SK-MEL-5 (cell line): ENCODE results near the gene CEACAM16. TPM values are rescaled to one million over a fixed set of nuclear protein-coding genes. Genes with fewer than 3 reads are reported as not detected.

ENCODE experiments used
- DNase-seq: peaks from one replicate; pipeline ENCODE4 v3.0.0-alpha.2; 2016; ENCODE audit warnings: low read depth, low spot score
- in situ Hi-C: cut with HindIII; loops from 2 replicates; pipeline ENCODE4 v1.10.0; 2016; ENCODE audit warnings: low sequenced_read_pairs, high pct_unique_total_duplicates, low pct_unique_long_range_greater_than_20kb
- total RNA-seq: library from RNA; depleted of rRNA; stranded (reverse); fragments of >200 nt; shearing (Covaris generic); gene quantifications from 2 replicates; pipeline ENCODE4 v1.2.3, GENCODE V29; 2014

CEACAM16 gene
- total RNA-seq, 1 experiment from 2014 or later: not detected

DNA sequence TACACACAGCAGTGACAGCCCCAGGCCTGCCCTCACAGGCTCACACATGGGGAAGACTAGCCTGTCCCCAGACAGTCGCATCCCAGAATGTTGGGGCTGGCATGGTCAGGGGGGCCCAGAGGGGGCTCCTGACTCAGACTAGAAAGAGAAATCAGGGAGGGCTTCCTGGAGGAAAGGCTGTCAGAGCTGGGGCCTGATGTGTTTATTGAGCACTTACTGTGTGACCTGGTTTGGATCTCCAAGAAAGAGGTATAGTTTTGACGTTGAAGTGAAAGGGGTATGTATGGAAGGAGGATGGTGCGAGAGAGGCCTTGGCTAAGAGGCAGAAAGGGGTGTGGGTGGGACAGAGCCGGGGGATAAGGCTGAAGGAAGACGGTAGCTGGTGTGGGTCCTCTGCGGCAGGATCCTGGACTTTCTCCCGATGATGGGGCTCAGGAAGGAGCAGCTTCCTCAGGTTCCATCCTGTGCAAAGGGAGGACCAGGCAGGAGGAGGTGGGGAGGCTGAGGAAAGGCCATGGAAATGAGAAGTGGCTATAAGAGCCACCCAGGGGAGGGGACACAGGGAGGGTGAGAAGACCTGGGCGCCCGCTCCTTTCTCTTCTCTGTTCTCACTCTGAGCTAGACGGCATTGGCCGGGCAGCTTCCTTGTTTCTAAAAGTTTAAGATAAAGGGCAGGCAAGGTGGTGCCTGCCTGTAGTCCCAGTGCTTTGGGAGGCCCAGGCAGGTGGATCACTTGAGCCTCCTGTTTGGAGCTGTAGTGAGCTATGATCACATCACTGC lies 33.5 kb downstream of the CEACAM16 start:
- no peak for DNase-seq
- in situ Hi-C loops: no loop called here

DNA sequence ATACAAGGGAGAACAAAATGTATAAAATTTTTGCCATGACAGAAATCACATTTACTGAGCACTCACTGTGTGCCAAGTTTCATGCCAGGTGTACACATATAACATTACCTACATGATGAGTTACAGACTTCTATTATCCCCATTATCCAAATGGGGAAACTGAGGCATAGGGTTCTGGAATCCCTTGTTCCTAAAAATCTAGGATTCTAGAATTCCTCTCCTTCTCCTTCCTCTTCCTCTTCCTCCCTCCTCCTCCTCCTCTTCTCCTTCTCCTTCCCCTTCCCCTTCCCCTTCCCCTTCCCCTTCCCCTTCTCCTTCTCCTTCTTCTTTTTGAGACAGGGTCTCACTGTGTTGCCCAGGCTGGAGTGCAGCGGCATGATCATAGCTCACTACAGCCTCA lies 35.4 kb downstream of the CEACAM16 start:
- DNase-seq: no peak
- in situ Hi-C loops: no loop called here

DNA sequence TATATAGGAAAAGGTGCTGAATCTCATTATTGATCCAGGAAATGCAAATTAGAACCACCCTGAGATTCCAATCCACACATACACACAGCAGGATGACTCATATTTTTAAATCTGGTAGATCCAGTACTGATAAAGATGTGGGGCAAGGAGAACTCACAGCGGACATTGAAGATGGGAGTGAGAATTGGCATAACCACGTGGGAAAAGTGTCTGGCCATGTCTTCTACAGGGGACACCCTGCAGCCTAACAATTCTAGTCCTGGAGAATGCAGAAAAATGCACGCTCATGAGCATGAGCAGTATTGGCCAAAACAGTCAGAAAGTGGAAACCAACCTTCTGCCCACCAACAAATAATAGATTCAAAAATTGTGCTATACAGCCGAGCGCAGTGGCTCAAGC lies 36.1 kb downstream of the CEACAM16 start:
- in situ Hi-C loops: no loop called here
- DNase-seq: no peak

DNA sequence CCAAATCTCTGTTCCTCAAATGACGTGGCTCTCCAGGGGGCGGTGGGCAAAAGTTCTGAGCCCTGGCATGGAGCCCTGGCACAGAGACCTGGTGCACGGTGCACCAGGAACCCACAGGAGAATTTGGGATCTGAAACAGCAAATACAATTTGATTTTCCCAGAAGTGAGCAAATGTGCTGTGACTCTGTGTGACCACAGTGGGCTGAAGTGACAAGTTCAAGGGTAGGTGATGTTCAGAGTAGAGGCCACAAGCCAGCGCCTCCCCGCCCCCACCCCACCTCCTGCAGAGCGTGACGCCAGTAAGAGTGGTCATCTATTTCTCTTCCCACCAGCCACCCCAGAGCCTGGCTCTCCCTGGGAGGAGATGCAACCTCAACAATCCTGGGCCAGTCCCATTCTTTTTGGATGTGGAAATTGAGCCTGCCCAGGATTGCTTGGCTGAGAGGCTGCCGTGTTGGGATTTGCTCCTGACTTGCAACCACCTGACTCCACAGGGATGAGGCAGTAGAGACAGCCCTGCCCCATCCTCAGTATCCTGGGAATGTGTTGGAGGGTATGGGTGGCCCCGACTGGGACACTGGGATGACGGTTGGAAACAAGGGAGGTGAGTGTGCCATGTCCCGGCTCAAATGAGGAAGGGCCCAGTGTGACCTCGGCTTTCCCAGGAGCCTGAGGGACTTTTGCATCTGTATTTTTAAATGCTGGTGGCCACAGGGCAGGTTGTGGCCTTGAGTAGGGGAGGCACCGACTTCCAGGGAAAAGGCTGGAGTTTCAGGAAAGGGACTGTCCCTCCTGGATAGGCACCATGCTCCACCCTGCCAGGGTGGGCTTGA lies 38.5 kb downstream of the CEACAM16 start:
- DNase-seq: no peak
- in situ Hi-C loops: no loop called here

DNA sequence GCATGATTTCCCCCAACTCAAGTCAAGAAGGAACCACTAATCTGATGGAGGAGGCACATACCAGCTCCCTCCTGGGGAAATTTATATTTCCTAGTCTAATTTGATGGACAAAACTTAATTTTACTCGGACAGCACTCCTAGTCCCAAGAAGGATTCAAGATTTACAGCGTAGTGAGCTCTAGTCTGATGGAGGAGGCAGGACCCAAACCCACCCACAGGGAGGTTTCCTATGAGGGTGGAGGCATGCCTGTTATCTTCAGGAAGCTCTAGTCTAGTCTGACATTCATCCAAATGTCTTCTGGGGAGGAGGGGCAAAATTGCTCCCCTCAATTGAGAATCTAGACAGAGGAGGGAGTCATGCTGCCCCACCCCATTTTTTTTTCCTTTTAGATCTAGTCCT lies 39.2 kb downstream of the CEACAM16 start:
- DNase-seq: no peak
- in situ Hi-C loops: no loop called here

DNA sequence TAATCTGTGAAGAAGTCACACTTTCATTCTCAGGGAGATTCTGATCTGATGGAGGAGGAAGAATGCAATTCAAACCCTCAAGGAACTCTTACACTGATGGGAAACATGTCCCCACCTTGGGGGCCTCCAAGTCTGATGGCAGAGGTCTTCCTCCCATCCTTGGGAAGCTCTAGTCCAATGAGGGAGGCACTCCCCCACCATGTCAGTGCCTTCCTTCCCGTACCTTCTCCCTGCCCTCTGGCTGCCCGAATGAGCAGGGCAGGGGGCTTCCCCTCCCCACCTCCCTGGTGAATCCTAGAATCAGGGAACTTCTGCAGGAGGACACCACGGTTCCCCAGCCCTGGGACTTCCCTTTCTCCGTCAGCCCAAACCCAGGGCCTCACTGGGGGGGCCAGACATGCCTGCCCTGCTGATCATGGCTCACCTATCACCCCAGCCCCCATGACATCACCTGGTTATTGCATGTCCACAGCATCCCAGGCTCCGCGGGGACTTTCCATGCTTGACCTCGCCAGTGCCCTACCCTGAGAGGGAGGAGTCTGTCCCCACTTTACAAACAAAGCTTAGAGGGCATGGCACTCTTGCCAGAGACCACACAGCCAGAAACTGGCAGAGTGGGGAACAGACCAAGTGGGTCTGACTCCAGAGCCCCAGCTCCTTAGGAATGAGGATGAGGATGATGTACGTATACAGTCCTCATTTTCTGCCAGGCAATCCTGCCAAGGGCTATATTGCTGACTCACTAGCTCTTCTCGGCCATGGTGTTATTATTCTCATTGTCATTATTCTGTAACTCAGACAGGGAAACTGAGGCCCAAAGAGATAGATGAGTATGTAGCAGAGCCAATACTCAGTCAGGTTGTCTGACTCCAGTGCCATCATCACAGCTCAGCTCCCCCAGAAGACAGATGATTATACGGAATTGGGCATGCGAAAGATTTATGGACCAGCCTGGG lies 39.9 kb downstream of the CEACAM16 start:
- no peak for DNase-seq
- in situ Hi-C loops: no loop called here

DNA sequence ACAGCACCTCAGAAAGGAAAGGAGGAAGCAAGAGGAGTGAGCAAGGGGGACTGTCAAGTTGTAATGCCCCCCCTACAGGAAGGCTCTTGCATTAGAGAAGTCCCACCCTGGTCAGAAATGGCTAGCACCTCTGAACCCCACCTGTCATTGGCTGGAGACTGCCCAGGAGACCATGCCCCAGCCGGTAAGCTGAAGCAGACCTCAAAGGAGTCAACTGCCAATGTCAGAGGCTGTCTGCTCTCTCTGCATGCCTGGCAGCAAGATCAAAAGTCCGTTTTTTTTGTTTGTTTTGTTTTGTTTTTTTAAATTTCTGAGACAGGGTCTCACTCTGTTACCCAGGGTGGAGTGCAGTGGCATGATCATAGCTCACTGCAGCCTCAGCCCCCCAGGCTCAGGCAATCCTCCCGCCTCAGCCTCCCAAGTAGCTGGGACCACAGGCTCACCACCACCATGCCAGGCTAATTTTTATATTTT lies 41.4 kb downstream of the CEACAM16 start:
- in situ Hi-C loops: no loop called here
- no peak for DNase-seq

DNA sequence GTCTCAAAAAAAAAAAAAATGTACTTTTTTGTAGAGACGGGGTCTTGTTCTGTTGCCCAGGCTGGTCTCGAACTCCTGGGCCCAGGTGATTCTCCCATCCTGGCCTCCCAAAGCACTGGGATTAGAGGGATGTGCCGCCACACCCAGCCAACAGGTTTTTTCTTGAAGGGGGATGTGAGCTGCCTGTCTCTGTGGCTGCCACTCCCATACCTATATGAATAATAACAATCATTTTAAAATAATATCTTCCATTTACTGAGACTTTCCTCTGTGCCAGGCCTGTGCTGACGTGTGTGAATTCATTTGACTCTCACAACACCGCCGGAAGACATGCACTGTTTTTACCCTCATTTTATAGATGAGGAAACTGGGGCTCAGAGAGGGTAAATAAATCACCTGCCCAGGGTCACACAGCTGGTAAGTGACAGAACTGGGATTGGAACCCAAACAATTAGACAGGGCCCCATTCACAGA lies 42.3 kb downstream of the CEACAM16 start:
- DNase-seq: no peak
- in situ Hi-C loops: no loop called here

DNA sequence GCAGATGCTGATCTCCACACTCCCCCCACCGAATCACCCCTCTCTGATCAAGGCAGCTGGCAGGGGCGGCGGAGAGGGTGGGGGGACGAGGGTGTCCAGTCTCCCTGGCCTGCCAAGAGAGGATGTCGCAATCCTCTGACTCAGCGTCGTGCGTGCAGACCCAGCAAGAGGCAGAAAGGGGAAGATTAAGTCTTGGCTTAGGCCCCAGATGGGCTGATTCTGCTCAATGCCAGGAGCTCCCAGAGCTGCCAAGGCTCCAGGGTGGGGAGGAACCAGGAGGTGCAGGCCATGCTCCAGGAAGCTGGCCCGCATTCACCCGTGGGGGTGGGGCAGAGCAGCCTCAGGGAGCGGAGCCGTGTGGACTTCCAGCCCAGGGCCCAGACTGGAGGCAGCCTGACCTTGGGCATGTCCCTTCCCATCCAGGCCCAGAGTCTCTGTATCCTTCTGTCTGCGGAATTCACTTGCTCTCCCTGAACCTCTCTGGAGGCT lies 42.9 kb downstream of the CEACAM16 start:
- DNase-seq: peak; percentile 87
- in situ Hi-C loops: no loop called here

DNA sequence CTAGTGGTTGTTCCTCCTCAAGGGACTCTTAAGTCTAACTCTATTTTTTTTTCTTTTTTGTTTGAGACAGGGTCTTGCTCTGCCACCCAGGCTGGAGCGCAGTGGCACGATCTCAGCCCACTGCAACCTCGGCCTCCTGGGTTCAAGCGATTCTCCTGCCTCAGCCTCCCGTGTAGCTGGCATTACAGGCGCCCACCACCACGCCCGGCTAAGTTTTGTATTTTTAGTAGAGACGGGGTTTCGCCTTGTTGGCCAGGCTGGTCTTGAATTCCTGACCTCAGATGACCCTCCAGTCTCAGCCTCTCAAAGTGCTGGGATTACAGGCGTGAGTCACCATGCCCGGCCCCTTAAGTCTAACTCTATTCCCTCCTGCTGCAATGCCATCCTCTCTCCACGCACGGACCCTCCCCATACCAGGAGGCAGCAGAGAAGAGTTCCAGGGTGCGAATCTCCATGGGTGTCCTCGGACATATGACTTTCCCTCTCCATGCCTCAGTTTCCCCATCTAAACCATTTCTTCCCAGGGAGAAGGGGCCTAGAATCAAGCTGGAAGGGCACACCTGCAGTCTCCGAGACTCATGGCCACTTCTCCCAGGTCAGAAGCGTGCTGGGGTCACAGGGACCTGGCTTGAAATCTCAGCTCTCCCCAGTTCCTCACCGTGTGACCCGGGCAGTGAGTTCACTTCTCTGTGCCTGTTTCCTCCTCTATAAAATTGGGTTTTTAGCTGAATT lies 43.5 kb downstream of the CEACAM16 start:
- in situ Hi-C loops: no loop called here
- DNase-seq: no peak

DNA sequence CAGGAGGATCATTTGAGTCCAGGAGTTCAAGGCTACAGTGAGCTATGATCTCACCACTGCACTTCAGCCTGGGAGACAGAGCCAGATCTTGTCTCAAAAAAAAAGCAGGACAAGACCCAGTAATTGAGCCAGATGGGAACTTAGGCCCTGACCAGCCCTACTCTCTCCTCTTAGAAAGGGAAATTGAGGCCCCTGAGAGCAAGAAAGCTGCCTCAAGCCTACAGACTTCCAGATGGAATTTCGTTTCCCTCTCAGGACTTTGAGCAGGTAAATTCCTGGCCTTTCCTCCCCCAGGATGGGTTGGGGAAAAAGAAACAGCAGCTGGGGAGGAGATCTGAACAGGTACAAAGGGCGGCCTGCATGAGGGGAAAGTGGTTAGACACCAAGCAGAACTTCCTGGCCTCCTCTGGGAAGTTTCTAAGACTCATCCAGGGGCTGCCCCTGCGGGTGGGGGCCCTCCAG lies 46.0 kb downstream of the CEACAM16 start:
- no peak for DNase-seq
- in situ Hi-C loops: no loop called here

DNA sequence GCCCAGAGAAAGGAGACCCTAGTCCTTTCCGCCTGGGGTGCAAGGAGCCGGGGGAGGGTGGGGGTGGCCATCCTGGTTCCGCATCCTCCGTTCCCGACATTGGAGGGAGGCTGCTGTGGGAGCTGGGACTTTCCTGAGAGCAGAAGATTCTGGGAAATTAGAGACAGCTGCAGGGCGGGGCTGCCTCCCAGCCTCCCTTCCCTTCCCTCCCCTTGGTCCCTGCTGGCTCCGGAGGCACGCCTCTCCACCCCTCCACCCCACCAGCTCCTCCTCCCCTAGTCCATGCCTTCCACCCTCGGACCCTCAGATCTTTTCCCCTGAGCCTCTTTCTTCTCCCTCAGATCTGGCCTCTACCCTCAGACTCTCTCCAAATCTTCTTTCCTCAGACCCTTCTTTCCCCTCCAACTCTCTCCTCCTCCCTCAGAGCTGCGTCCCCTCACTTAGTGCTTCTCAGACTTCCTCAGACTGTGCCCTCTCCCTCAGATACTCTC lies 46.4 kb downstream of the CEACAM16 start:
- DNase-seq: no peak
- in situ Hi-C loops: no loop called here

DNA sequence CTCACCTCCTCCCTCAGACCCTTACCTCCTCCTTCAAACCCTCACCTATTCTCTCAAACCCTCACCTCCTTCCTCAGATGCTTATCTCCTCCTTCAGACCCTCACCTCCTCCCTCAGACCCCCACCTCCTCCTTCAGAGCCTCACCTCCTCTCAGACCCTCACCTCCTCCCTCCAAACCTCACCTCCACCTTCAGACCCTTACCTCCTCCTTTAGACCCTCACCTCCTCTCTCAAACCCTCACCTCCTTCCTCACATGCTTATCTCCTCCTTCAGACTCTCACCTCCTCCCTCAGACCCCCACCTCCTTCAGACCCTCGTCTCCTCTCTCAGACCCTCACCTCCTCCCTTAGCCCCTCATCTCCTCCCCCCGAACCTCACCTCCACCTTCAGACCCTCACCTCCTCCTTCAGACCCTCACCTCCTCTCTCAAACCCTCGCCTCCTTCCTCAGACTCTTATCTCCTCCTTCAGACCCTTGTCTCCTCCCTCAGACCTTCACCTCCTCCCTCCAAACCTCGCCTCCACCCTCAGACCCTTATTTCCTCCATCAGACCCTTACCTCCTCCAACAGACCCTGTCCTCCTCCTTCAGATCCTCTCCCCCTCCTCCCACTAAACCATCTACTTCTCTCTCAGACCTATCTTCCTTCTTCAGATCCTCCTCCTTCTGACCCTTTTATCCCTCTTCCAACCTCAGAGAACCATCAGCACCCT lies 47.1 kb downstream of the CEACAM16 start:
- DNase-seq: no peak
- in situ Hi-C loops: no loop called here

DNA sequence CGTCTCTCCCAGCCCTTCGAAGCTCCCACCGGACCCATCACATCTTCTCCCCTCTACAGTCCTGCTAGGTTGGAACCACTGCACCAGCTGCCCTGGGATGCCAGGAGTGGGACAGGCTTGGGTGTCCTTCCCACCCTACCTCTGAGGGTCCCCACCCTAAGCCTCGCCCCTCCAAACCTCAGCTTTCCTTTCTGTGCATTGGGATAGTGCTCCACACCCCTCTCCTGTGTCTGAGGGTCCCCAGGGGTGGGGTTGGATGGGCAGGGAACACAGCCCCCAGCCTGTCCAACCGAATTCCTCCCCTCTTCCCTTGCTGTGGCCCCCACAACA lies 47.6 kb downstream of the CEACAM16 start:
- no peak for DNase-seq
- in situ Hi-C loops: no loop called here

DNA sequence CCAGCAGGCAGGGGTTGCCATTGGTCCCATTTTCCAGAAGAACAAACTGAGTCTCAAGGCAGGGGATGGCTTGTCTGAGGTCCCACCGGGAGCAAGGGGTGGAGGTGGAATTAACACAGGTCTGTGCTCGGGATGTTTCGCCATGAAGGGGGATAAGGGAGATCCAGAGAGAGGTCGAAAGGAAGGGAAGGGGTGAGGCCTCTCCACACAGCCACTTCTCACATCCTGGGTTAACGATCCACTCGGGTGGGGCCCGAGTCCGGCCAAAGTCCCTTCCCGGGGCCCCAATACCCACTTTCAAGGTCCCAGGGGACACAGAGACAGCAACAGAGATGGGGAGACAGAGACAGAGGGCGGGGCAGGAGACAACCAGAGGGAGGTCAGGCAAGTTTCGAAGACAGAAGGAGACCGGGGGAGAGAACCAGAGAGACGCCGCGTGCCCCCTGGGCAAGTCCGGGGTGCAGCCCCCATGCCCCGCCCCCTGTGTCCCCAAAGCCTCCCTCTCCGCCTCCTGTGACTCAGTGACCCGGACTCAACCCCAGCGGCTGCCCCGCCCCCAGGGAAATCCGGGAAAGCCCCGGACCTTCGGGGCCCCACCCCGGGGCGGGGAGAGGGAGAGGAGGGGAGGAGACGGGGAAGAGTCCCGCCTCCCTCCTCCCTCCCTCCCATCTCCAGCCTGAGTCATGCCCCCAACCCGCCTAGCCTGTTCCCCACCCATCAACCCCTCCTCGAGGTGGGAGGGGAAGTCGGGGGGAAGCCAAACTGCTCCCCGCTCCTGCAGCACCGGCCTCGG lies 48.2 kb downstream of the CEACAM16 start:
- peak; percentile 80 for DNase-seq
- in situ Hi-C loops: no loop called here
